Osteoblast (primary cell): Measurements from ENCODE around the gene ELANE. TPM values are rescaled to one million over a fixed set of nuclear protein-coding genes. Genes with fewer than 3 reads are reported as not detected.

ENCODE experiments used
- DNase-seq: peaks from one replicate; pipeline ENCODE4 v3.0.0; 2011; ENCODE audit warnings: low spot score, mixed read lengths; ENCODE audit not compliant: insufficient read length; ENCODE audit errors: missing footprints
- H2AFZ ChIP-seq: 2 replicates; pipeline ENCODE4 v1.6.0; 2011; ENCODE audit warnings: mild to moderate bottlenecking, low read length
- H3K27ac ChIP-seq: 2 replicates; pipeline ENCODE4 v1.5.1; 2011; ENCODE audit warnings: mild to moderate bottlenecking, low read depth, low read length, moderate library complexity
- H3K27me3 ChIP-seq: 2 replicates; pipeline ENCODE4 v1.6.0; 2012; ENCODE audit warnings: mild to moderate bottlenecking, control low read depth, inconsistent platforms, low read length, moderate library complexity; ENCODE audit not compliant: insufficient read depth
- H3K36me3 ChIP-seq: 2 replicates; pipeline ENCODE4 v1.5.1; 2011; ENCODE audit warnings: mild to moderate bottlenecking, low read length, control low read depth, moderate library complexity; ENCODE audit not compliant: insufficient read depth
- H3K4me1 ChIP-seq: 2 replicates; pipeline ENCODE4 v1.5.1; 2011; ENCODE audit warnings: mild to moderate bottlenecking, low read length, control low read depth, moderate library complexity; ENCODE audit not compliant: insufficient read depth
- H3K4me2 ChIP-seq: 2 replicates; pipeline ENCODE4 v1.6.0; 2011; ENCODE audit warnings: mild to moderate bottlenecking, low read length; ENCODE audit not compliant: insufficient read depth
- H3K4me3 ChIP-seq: fragments of 200-600 bp; sonication (generic); 3 replicates; pipeline ENCODE4 v1.5.1; 2012; ENCODE audit warnings: mild to moderate bottlenecking, low read length, inconsistent platforms; ENCODE audit not compliant: insufficient read depth
- H3K79me2 ChIP-seq: 2 replicates; pipeline ENCODE4 v1.6.0; 2012; ENCODE audit warnings: mild to moderate bottlenecking, low read length, control low read depth, inconsistent platforms; ENCODE audit not compliant: insufficient read depth
- H3K9me3 ChIP-seq: 2 replicates; pipeline ENCODE4 v1.5.1; 2011; ENCODE audit warnings: low read depth, low read length, control low read depth
- H4K20me1 ChIP-seq: 2 replicates; pipeline ENCODE4 v1.6.0; 2012; ENCODE audit warnings: mild to moderate bottlenecking, low read length, control low read depth; ENCODE audit not compliant: insufficient read depth
- CTCF ChIP-seq: IDR thresholded peaks from 2 replicates; pipeline ENCODE4 v1.5.1; 2011; ENCODE audit warnings: mild to moderate bottlenecking, low read depth, low read length, moderate library complexity; ENCODE audit errors: extremely low read depth
- total RNA-seq: library from RNA; depleted of rRNA; stranded (reverse); fragments of >200 nt; gene quantifications from 2 replicates; pipeline ENCODE4 v1.2.3, GENCODE V29; 2012

ELANE gene
- total RNA-seq, 1 donor, result 0.36 TPM

DNA sequence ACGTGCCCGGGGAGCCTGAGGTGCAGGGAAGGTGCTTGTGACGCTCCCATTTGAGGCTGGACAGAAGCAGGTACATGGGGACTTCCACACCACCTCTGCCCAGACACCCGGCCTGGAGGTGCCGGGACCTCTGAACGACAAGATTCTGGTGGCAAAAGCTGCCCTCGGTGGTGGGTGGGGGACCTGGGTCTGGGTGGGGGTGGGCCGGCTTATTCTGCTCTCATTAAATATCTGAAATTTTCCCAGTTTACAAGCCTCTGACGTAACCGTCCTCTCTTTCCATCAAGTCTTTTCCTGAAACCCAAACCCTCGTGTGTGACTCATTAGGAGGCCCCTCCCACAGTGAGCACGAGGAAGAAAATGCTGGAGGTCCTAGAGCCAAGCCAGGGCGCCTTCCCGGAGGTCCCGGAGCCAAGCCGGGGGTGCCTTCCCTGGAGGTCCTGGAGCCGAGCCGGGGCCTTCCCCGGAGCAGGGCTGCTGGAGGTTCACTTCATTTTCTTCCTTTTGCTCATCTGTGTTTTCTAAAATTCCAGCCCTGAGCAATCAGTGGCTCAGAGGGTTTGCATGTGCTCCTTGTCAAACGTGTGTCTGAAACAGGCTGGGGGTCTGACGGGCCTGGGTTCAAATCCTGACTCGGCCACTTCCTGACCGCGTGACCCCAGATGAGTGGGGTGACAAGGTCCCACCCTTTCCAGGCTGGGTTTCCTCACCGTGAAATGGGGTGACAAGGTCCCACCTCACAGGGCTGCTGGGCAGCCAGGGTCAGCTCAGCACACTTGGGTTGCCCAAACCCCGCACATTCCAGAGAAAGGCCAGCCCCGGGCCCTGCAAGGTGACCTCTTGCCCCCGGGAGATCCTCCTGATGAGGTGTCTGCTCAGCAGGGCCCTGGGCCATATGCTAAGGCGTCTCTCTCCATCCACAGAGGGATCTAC, 17.4 kb downstream of the ELANE start:
- Histone ChIP-seq H3K79me2 (no peaks in the 10 kb centered on the region), H3K27ac (peak overlapping the region; percentile 75), H3K4me1 (peaks cover 16% of the 10 kb centered on the region), H3K27me3 (no peaks in the 10 kb centered on the region), H3K4me2 (peak overlapping the region; percentile 21), H3K4me3 (no peak overlapping the region), H3K36me3 (peaks cover 18% of the 10 kb centered on the region), H2AFZ (no peak overlapping the region), H4K20me1 (peaks cover 11% of the 10 kb centered on the region), H3K9me3 (no peaks in the 10 kb centered on the region)
- TF ChIP-seq CTCF, result no peak
- DNase-seq, result peak; percentile 100

- no peaks in the 10 kb centered on the region for H3K79me2 ChIP-seq
- no peaks in the 10 kb centered on the region for H3K27me3 ChIP-seq
- DNase-seq, result no peak
- peaks cover 16% of the 10 kb centered on the region for H3K4me1 ChIP-seq
- H3K4me3 ChIP-seq, result no peak overlapping the region
- peaks cover 11% of the 10 kb centered on the region for H4K20me1 ChIP-seq
- no peak overlapping the region for H3K4me2 ChIP-seq
- peaks cover 18% of the 10 kb centered on the region for H3K36me3 ChIP-seq
- H3K9me3 ChIP-seq, result no peaks in the 10 kb centered on the region
- no peak overlapping the region for H2AFZ ChIP-seq
- TF ChIP-seq CTCF, result no peak
- no peak overlapping the region for H3K27ac ChIP-seq
Observed at GRCh38 chr19:870314-870713, 18.2 kb downstream of the ELANE start.

DNA sequence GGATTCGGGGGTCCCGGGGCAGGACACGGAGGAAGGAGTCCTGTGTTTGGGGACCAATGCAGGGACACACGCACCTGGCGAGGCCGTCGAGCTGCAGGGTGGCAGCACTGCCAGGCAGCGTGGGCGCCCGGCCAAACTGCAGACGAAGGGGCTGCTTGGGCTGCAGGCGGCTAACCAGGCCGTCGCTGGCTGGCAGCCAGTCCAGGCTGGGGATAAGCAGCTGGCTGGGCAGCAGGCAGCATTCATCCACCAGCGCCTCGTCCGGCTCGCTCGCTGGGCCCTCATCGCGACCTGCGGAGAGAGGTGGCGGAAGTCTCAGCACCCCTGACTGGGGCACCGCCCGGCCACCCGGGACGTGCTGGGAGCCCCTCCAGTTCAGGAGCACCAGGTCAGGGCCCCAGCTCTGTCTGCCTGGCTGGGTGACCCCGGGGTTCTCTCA, 18.9 kb downstream of the ELANE start:
- Histone ChIP-seq H2AFZ (no peak overlapping the region), H3K79me2 (no peaks in the 10 kb centered on the region), H3K4me2 (no peak overlapping the region), H3K36me3 (peaks cover 18% of the 10 kb centered on the region), H3K27me3 (no peaks in the 10 kb centered on the region), H3K9me3 (no peaks in the 10 kb centered on the region), H3K4me1 (peaks cover 16% of the 10 kb centered on the region), H3K27ac (no peak overlapping the region), H3K4me3 (no peak overlapping the region), H4K20me1 (peaks cover 11% of the 10 kb centered on the region)
- peak; percentile 90 for DNase-seq
- TF ChIP-seq CTCF, result no peak

GRCh38 chr19:871446-872265, 19.6 kb downstream of the ELANE start:
- peak; percentile 92 for DNase-seq
- Histone ChIP-seq H3K27ac (no peak overlapping the region), H3K27me3 (no peaks in the 10 kb centered on the region), H3K36me3 (peaks cover 24% of the 10 kb centered on the region), H3K79me2 (no peaks in the 10 kb centered on the region), H3K4me3 (no peak overlapping the region), H4K20me1 (peaks cover 11% of the 10 kb centered on the region), H2AFZ (no peak overlapping the region), H3K4me1 (peaks cover 16% of the 10 kb centered on the region), H3K4me2 (no peak overlapping the region), H3K9me3 (no peaks in the 10 kb centered on the region)
- TF ChIP-seq CTCF, result no peak
